Colonic mucosa (tissue), 4 donors: ENCODE results near the gene PDLIM7. TPM values are rescaled to one million over a fixed set of nuclear protein-coding genes. Genes with fewer than 3 reads are reported as not detected.

ENCODE experiments used
- DNase-seq: peaks from one replicate; pipeline ENCODE4 v3.0.0-alpha.2; 2020
- H3K27ac ChIP-seq: fragments of 200-600 bp; one replicate; pipeline ENCODE4 v1.8.0; 2021
- H3K27me3 ChIP-seq: fragments of 200-600 bp; one replicate; pipeline ENCODE4 v1.8.0; 2021
- H3K36me3 ChIP-seq: fragments of 200-600 bp; one replicate; pipeline ENCODE4 v1.8.0; 2021
- H3K4me1 ChIP-seq: fragments of 200-600 bp; one replicate; pipeline ENCODE4 v1.8.0; 2021; ENCODE audit warnings: mild to moderate bottlenecking
- H3K4me3 ChIP-seq: fragments of 200-600 bp; one replicate; pipeline ENCODE4 v1.8.0; 2021
- H3K9ac ChIP-seq, 2 donors: one replicate each; pipeline ENCODE4 v1.7.0; 2013; ENCODE audit warnings: control low read depth in 2 of 2, low read depth in 2 of 2, low read length in 2 of 2
- H3K9me3 ChIP-seq: fragments of 200-600 bp; one replicate; pipeline ENCODE4 v1.8.0; 2021
- intact Hi-C: fragments of 100-400 bp; cut with DNase I; formaldehyde crosslinking; loops from one replicate; pipeline ENCODE4 v1.14.1; 2022
- total RNA-seq, 2 donors: library from RNA; stranded (reverse); fragmentation: NEBNext Ultra II Directional in 1 of 2; extraction: Animal tissue kit (Norgen Biotek cat#: 25700) in 1 of 2; gene quantifications; one replicate each; pipeline ENCODE4 v1.2.1, GENCODE V29; 2021
- TF ChIP-seq, protein P1 (sequence below): fragments of 200-600 bp; IDR thresholded peaks from one replicate; pipeline ENCODE4 v1.8.0; 2022; ENCODE audit warnings: antibody characterized with exemption, mild to moderate bottlenecking
- donor health status: healthy.
- donor health status: DM: no; HTN: no; CAD: no.
- donor health status: DM: no; HTN: no; CAD: no.

Gene PDLIM7
- total RNA-seq, 2 donors from 2014 or later, result 19.7 to 44.9 TPM

DNA sequence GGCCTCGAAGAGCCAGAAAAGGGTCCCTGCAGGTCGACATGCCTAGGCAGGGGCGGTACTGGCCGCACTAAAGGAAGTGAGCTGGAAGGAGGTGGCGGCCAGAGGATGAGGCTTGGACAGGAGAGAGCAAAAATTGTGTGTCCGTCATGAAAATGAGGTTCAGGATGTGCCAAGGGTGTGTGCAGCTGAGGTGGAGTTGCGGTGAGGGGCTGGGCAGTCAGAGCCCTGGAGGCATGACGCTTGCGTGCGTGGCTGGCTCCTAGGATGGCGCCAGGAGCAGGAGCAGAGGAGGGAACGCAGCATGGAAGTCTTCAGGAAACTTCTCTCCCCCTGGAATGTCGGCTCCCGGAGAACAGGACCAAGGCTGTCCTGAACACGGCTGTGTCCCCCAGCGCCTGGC lies 5.5 kb upstream of the PDLIM7 start:
- Histone ChIP-seq H3K9ac (no peak overlapping the region), H3K4me1 (peaks cover 6% of the 10 kb centered on the region), H3K36me3 (no peaks in the 10 kb centered on the region), H3K4me3 (no peak overlapping the region), H3K9me3 (no peaks in the 10 kb centered on the region), H3K27ac (no peak overlapping the region), H3K27me3 (no peaks in the 10 kb centered on the region)
- DNase-seq, result no peak
- TF ChIP-seq, protein P1, sequence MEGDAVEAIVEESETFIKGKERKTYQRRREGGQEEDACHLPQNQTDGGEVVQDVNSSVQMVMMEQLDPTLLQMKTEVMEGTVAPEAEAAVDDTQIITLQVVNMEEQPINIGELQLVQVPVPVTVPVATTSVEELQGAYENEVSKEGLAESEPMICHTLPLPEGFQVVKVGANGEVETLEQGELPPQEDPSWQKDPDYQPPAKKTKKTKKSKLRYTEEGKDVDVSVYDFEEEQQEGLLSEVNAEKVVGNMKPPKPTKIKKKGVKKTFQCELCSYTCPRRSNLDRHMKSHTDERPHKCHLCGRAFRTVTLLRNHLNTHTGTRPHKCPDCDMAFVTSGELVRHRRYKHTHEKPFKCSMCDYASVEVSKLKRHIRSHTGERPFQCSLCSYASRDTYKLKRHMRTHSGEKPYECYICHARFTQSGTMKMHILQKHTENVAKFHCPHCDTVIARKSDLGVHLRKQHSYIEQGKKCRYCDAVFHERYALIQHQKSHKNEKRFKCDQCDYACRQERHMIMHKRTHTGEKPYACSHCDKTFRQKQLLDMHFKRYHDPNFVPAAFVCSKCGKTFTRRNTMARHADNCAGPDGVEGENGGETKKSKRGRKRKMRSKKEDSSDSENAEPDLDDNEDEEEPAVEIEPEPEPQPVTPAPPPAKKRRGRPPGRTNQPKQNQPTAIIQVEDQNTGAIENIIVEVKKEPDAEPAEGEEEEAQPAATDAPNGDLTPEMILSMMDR, result no peak
- intact Hi-C loops, result loop anchor here (5.0 kb wide), 3 partner anchors 46 to 191 kb away; partner anchors contain the start of gene MXD3

DNA sequence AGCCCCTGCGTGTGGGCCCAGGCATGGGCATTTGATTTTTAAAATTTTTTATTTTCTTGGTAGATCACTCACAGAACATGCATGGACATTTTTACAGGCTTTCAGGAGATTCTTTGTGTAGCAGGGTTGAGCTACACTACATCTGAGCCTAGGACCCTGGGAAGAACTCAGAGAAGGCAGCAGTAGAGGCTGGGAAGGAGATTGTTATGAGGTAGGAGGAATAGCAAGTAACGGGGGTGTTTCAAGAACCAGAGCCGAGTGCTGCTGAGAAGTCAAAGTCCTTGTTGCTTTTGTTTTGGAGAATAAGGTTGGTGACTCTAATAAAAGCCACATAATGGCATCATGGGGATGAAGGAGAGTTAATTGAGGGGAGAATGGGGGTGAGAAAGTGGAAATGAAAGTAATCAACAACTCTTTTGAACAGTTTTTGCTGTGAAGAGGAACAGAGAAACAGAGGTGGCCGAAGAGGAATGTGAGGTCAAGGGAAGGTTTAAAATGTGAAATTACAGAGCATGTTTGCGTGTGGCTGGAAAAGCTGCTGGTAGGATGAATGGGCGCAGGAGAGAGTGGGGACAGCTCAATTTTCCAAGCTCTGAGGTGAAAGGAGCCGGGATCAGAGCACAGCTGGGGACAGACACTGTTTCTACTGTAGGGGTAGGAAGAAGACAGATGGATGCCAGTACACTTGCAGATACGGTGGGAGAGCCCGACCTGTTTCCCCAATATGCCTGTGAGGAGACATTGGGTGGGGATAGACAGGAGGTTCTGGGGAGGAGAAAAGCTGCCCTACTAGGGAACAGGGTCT lies 4.7 kb upstream of the PDLIM7 start:
- DNase-seq, result no peak
- no peaks in the 10 kb centered on the region for H3K36me3 ChIP-seq
- H3K9ac ChIP-seq, result no peak overlapping the region
- H3K4me3 ChIP-seq, result no peak overlapping the region
- intact Hi-C loops, result loop anchor here (5.0 kb wide), 3 partner anchors 45 to 190 kb away; partner anchors contain the start of gene MXD3
- peaks cover 6% of the 10 kb centered on the region for H3K4me1 ChIP-seq
- no peak overlapping the region for H3K27ac ChIP-seq
- TF ChIP-seq, protein P1, result no peak
- no peaks in the 10 kb centered on the region for H3K27me3 ChIP-seq
- H3K9me3 ChIP-seq, result no peaks in the 10 kb centered on the region

DNA sequence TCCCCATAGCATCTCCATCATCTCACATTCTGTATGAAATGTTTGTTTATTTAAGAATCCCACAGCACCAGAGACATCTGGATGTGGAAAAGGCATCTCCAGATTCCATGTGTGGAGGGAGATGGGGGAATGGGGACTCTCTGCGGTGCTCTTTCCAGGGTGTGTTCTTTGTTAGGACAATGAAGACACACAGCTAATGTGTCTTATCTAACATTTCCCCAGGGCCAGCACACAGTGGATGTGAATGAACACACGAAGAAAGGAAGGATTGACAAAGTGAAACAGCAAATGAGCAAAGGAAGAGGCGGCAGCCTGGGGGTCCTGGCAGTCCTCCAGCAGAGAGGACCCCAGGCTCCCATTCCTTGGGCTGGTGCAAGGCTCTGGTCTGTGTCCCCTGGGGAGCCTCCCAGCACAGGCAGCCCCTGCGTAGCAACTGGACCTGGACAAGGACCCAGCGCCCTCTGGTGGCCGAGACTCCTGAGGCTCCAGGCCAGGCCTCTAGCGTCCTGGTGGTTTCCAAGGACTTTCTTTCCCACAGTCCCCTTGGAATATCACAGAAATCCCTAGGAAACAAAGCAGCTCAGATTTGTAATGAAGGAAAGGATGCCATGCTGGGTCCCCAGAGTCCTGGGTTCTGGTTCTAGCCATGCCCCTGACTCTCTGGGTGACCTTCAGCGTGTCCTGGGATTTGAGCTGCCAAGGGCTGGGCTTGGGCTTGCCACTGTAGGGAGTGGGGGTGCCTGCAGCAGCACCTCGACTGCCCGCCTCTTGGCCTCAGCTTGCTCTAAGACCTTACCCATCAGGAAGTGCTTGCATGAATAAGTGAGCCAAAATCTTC lies 3.5 kb upstream of the PDLIM7 start:
- H3K9me3 ChIP-seq, result no peaks in the 10 kb centered on the region
- no peak overlapping the region for H3K27ac ChIP-seq
- DNase-seq, result peak; percentile 91
- H3K36me3 ChIP-seq, result no peaks in the 10 kb centered on the region
- H3K27me3 ChIP-seq, result no peaks in the 10 kb centered on the region
- intact Hi-C loops, result loop anchor here (5.0 kb wide), 3 partner anchors 44 to 189 kb away; partner anchors contain the start of gene MXD3
- H3K4me1 ChIP-seq, result peaks cover 10% of the 10 kb centered on the region
- no peak overlapping the region for H3K4me3 ChIP-seq
- TF ChIP-seq, protein P1, result peak; percentile 97
- no peak overlapping the region for H3K9ac ChIP-seq

DNA sequence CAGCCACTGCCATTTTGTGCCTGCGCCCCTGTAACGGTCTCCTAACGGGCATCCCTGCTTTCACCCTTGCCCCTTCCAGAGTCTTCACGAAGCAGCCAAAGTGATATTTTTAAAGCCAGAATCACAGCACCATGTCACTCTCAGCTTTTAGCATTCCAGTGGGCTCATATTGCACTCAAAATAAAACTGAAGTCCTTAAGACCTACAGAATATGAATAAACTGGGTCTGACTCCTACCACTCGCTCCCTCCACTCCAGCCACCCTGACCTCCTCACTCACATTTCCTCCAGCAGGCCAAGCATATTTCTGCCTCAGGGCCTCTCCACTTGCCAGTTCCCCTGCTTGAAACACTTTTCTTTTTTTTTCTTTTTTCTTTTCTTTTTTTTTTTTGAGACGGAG lies 2.4 kb upstream of the PDLIM7 start:
- Histone ChIP-seq H3K9ac (no peak overlapping the region), H3K27me3 (no peaks in the 10 kb centered on the region), H3K36me3 (no peaks in the 10 kb centered on the region), H3K4me1 (peaks cover 10% of the 10 kb centered on the region), H3K4me3 (no peak overlapping the region), H3K9me3 (no peaks in the 10 kb centered on the region), H3K27ac (no peak overlapping the region)
- intact Hi-C loops, result loop anchor here (5.0 kb wide), 4 partner anchors 43 to 188 kb away; partner anchors contain the start of genes F12 and MXD3
- DNase-seq, result no peak
- TF ChIP-seq, protein P1, result no peak

DNA sequence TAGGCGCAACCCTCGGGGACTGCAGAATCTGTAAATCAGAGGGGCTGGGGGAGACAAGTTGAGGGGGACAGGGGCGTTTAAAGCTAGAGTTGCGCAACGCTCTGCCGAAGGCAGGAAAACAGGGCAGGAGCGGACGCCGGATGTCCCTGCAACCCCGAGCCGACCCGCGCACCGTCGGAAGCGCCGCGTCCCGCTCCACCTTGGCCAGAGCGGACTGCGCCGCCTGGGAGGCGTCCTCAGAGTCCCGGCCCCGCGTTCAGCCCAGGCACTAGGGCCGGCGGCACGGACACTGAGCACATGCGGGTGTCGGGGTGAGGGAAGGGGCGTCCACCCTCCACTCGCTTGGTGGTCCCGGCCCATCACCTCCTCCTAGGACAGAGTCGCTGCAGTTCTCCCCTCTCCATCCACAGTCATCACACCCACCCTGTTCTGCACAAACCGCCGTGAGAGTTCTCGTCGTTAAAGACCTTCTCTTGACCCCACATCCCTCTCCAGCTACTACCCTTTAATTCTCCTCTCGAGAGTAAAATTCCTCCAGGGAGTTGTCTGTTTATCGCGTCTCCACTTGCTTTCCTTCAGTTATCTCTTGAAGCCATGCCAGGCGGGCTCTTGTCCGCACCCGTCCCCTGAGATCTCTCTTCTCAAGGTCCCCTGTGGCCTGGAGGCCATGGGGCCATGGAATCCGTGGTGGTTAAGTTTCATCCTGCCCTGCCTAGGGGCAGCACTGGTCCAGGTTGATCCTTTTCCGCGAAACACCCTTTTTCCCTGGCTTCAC lies 796 bp upstream of the PDLIM7 start:
- Histone ChIP-seq H3K36me3 (no peaks in the 10 kb centered on the region), H3K27me3 (no peaks in the 10 kb centered on the region), H3K4me3 (peak overlapping the region; percentile 51), H3K9me3 (no peaks in the 10 kb centered on the region), H3K4me1 (peaks cover 10% of the 10 kb centered on the region), H3K9ac (peak overlapping the region; percentile 40 to 50), H3K27ac (peak overlapping the region; percentile 33)
- no peak for DNase-seq
- TF ChIP-seq, protein P1, result no peak
- intact Hi-C loops, result loop anchor here (5.0 kb wide), 1 partner anchor 91 kb away; the partner anchor contains the start of gene F12
